Measurements from ENCODE around the gene MYO5B. TPM values are rescaled to one million over a fixed set of nuclear protein-coding genes. Genes with fewer than 3 reads are reported as not detected.

MYO5B gene
- polyA plus RNA-seq, 1 donor from 2014 or later, result 0.42 TPM

- Histone ChIP-seq H3K27ac (ENCODE audit: low read length) (no peak overlapping the region), H3K9me3 (ENCODE audit: low read length) (no peaks in the 10 kb centered on the region), H3K4me2 (ENCODE audit: low read length) (no peak overlapping the region), H4K20me1 (ENCODE audit: insufficient read depth) (no peaks in the 10 kb centered on the region), H3K27me3 (ENCODE audit: insufficient read depth, low read depth, low read length) (no peaks in the 10 kb centered on the region), H3F3A (ENCODE audit: insufficient read depth, low read length, poor library complexity, severe bottlenecking) (no peaks in the 10 kb centered on the region), H3K79me2 (replicated peaks; ENCODE audit: insufficient read depth, low read length) (no peaks in the 10 kb centered on the region), H3K4me3 (ENCODE audit: low read length) (no peak overlapping the region), H3K36me3 (ENCODE audit: insufficient read depth, low read length) (no peaks in the 10 kb centered on the region), H3K9ac (ENCODE audit: low read length) (no peak overlapping the region), H2AFZ (ENCODE audit: low read depth, low read length) (no peak overlapping the region), H3K9me2 (ENCODE audit: insufficient read depth, low read length) (no peaks in the 10 kb centered on the region)
- TF ChIP-seq TAF1 (IDR thresholded peaks at IDR 0.05; ENCODE audit: low read depth) (no peak), RAD21 (conservative IDR thresholded peaks at IDR 0.05) (no peak), EP300 (conservative IDR thresholded peaks at IDR 0.05; ENCODE audit: poor library complexity, severe bottlenecking) (no peak), REST (IDR thresholded peaks at IDR 0.05; ENCODE audit: borderline replicate concordance) (no peak), SMC3 (conservative IDR thresholded peaks at IDR 0.05; ENCODE audit: poor library complexity) (no peak), POLR2AphosphoS5 (IDR thresholded peaks at IDR 0.05) (no peak), CTCF (IDR thresholded peaks at IDR 0.05; ENCODE audit: poor library complexity, severe bottlenecking) (no peak), EZH2 (IDR thresholded peaks at IDR 0.05; ENCODE audit: borderline replicate concordance, insufficient read depth, low read length, poor library complexity, severe bottlenecking) (no peak), MXI1 (conservative IDR thresholded peaks at IDR 0.05; ENCODE audit: poor library complexity, severe bottlenecking) (no peak)
Observed at GRCh38 chr18:50065039-50065438, 129.9 kb downstream of the MYO5B start.

- no peak overlapping the region for H2AFZ ChIP-seq (ENCODE audit: low read depth, low read length)
- no peaks in the 10 kb centered on the region for H3K79me2 ChIP-seq (replicated peaks; ENCODE audit: insufficient read depth, low read length)
- no peaks in the 10 kb centered on the region for H3F3A ChIP-seq (ENCODE audit: insufficient read depth, low read length, poor library complexity, severe bottlenecking)
- no peaks in the 10 kb centered on the region for H3K9me3 ChIP-seq (ENCODE audit: low read length)
- H4K20me1 ChIP-seq (ENCODE audit: insufficient read depth), result no peaks in the 10 kb centered on the region
- no peaks in the 10 kb centered on the region for H3K9me2 ChIP-seq (ENCODE audit: insufficient read depth, low read length)
- H3K27ac ChIP-seq (ENCODE audit: low read length), result no peak overlapping the region
- H3K27me3 ChIP-seq (ENCODE audit: insufficient read depth, low read depth, low read length), result no peaks in the 10 kb centered on the region
- H3K4me3 ChIP-seq (ENCODE audit: low read length), result no peak overlapping the region
- H3K9ac ChIP-seq (ENCODE audit: low read length), result no peak overlapping the region
- no peak overlapping the region for H3K4me2 ChIP-seq (ENCODE audit: low read length)
- TF ChIP-seq MXI1 (conservative IDR thresholded peaks at IDR 0.05; ENCODE audit: poor library complexity, severe bottlenecking) (no peak), EZH2 (IDR thresholded peaks at IDR 0.05; ENCODE audit: borderline replicate concordance, insufficient read depth, low read length, poor library complexity, severe bottlenecking) (no peak), EP300 (conservative IDR thresholded peaks at IDR 0.05; ENCODE audit: poor library complexity, severe bottlenecking) (no peak), CTCF (IDR thresholded peaks at IDR 0.05; ENCODE audit: poor library complexity, severe bottlenecking) (no peak)
- no peaks in the 10 kb centered on the region for H3K36me3 ChIP-seq (ENCODE audit: insufficient read depth, low read length)
Observed at GRCh38 chr18:50061876-50062517, 132.9 kb downstream of the MYO5B start.
